Common myeloid progenitor, CD34-positive (primary cell): Measurements from ENCODE around the gene LHX1.

ENCODE experiments used
- CTCF ChIA-PET: fragments of 350-600 bp; sonication (Branson Sonifier 250); formaldehyde crosslinking; loops from one replicate; lab custom pipeline; 2021; ENCODE audit warnings: antibody characterized with exemption; lab: Charles Lee
- POLR2A ChIA-PET: fragments of 350-600 bp; sonication (Branson Sonifier 250); formaldehyde crosslinking; loops from one replicate; lab custom pipeline; 2021; ENCODE audit warnings: antibody characterized with exemption; lab: Charles Lee
- DNase-seq, 3 donors: peaks; one replicate each; pipeline versions ENCODE4 v3.0.0 to v3.0.0-alpha.2; 2013
- H3K27ac ChIP-seq, 2 experiments: 1 replicate in 1 of 2; 2 replicates in 1 of 2; pipeline ENCODE4 v1.7.0; 2013; ENCODE audit warnings: inconsistent platforms in 2 of 2, low read length in 2 of 2, mild to moderate bottlenecking in 2 of 2, low read depth in 1 of 2, moderate library complexity in 1 of 2; ENCODE audit not compliant: severe bottlenecking in 2 of 2, insufficient read depth in 1 of 2, poor library complexity in 1 of 2
- H3K27me3 ChIP-seq, 5 experiments: replicated peaks in 2 of 5; 1 replicate in 3 of 5; 2 replicates in 2 of 5; pipeline versions ENCODE4 v1.6.1 to v1.7.0; 2013; ENCODE audit warnings: low read length in 4 of 5, mild to moderate bottlenecking in 2 of 5, moderate library complexity in 2 of 5, inconsistent platforms in 1 of 5; ENCODE audit not compliant: insufficient read depth in 5 of 5, control insufficient read depth in 4 of 5
- H3K36me3 ChIP-seq, 4 experiments: 1 replicate in 2 of 4; 2 replicates in 2 of 4; pipeline versions ENCODE4 v1.6.1 to v1.7.0; 2013; ENCODE audit warnings: low read length in 3 of 4, control low read depth in 1 of 4, mild to moderate bottlenecking in 1 of 4; ENCODE audit not compliant: control insufficient read depth in 4 of 4, insufficient read depth in 4 of 4
- H3K4me1 ChIP-seq, 4 experiments: 1 replicate in 3 of 4; 2 replicates in 1 of 4; pipeline versions ENCODE4 v1.6.1 to v1.7.1; 2013; ENCODE audit warnings: low read length in 3 of 4, mild to moderate bottlenecking in 3 of 4, control low read depth in 1 of 4, inconsistent platforms in 1 of 4, moderate library complexity in 1 of 4; ENCODE audit not compliant: control insufficient read depth in 4 of 4, insufficient read depth in 4 of 4; ENCODE audit errors: control extremely low read depth in 1 of 4
- H3K4me3 ChIP-seq, 7 experiments: 1 replicate in 4 of 7; 2 replicates in 3 of 7; pipeline versions ENCODE4 v1.5.1 to v1.7.0; 2013; ENCODE audit warnings: mild to moderate bottlenecking in 7 of 7, low read length in 6 of 7, moderate library complexity in 6 of 7, inconsistent platforms in 2 of 7, low read depth in 2 of 7, control low read depth in 1 of 7; ENCODE audit not compliant: insufficient read depth in 4 of 7, control insufficient read depth in 1 of 7; ENCODE audit errors: extremely low read depth in 1 of 7
- H3K9me3 ChIP-seq, 5 experiments: 1 replicate in 4 of 5; 2 replicates in 1 of 5; pipeline versions ENCODE4 v1.6.1 to v1.7.1; 2013; ENCODE audit warnings: low read length in 4 of 5, mild to moderate bottlenecking in 2 of 5, inconsistent platforms in 1 of 5, low read depth in 1 of 5, moderate library complexity in 1 of 5; ENCODE audit not compliant: control insufficient read depth in 4 of 5, insufficient read depth in 2 of 5; ENCODE audit errors: control extremely low read depth in 1 of 5
- WGBS: methylation state at CpG from one replicate; pipeline ENCODE4 v1.1.5; 2013; ENCODE audit not compliant: insufficient coverage; 5-methylcytosine and 5-hydroxymethylcytosine counted together

Gene LHX1

GRCh38 chr17:36972905-36973304 lies 35.6 kb downstream of the LHX1 start:
- no CpG with 5 or more reads among the region's 1 CpG for WGBS
- Histone ChIP-seq H3K4me1 (no peaks in the 10 kb centered on the region), H3K9me3 (no peaks in the 10 kb centered on the region), H3K4me3 (no peak overlapping the region), H3K27me3 (no peaks in the 10 kb centered on the region), H3K36me3 (peaks cover 14 to 21% (median 16%) of the 10 kb centered on the region in 4 experiments), H3K27ac (no peak overlapping the region)
- DNase-seq: no peak
- ChIA-PET CTCF (interaction anchor here (1.1 kb wide), 1 partner anchor 162 kb away, joined by 3 read pairs; no protein-coding TSS in a partner anchor), POLR2A (no interaction called here)

- POLR2A ChIA-PET: no interaction called here
- WGBS: no CpG with 5 or more reads among the region's 1 CpG
- CTCF ChIA-PET: no interaction called here
- no peak overlapping the region for H3K27ac ChIP-seq
- no peaks in the 10 kb centered on the region for H3K4me1 ChIP-seq
- H3K9me3 ChIP-seq: no peaks in the 10 kb centered on the region
- H3K36me3 ChIP-seq: peaks cover 0 to 5% (median 2%) of the 10 kb centered on the region in 4 experiments
- no peak overlapping the region for H3K4me3 ChIP-seq
- no peak for DNase-seq
- H3K27me3 ChIP-seq: no peaks in the 10 kb centered on the region
Observed at GRCh38 chr17:36975922-36976515, 38.7 kb downstream of the LHX1 start.

GRCh38 chr17:36977066-36977465 lies 39.8 kb downstream of the LHX1 start:
- H3K36me3 ChIP-seq: peaks cover 0 to 5% (median 4%) of the 10 kb centered on the region in 4 experiments
- no peak overlapping the region for H3K4me3 ChIP-seq
- 100% methylated on average over 1 of the region's 2 CpGs for WGBS
- ChIA-PET CTCF (no interaction called here), POLR2A (no interaction called here)
- DNase-seq: no peak
- H3K4me1 ChIP-seq: no peaks in the 10 kb centered on the region
- H3K27ac ChIP-seq: no peak overlapping the region
- no peaks in the 10 kb centered on the region for H3K9me3 ChIP-seq
- H3K27me3 ChIP-seq: no peaks in the 10 kb centered on the region

- Histone ChIP-seq H3K27me3 (no peaks in the 10 kb centered on the region), H3K4me3 (no peak overlapping the region), H3K9me3 (no peaks in the 10 kb centered on the region), H3K36me3 (peaks cover 0 to 5% (median 4%) of the 10 kb centered on the region in 4 experiments), H3K27ac (no peak overlapping the region), H3K4me1 (no peaks in the 10 kb centered on the region)
- POLR2A ChIA-PET: no interaction called here
- DNase-seq: no peak
- CTCF ChIA-PET: no interaction called here
- 100% methylated on average over 1 of the region's 2 CpGs for WGBS
Observed at GRCh38 chr17:36977568-36977967, 40.3 kb downstream of the LHX1 start.

GRCh38 chr17:36978810-36979564 lies 41.7 kb downstream of the LHX1 start:
- H3K36me3 ChIP-seq: peaks cover 0 to 3% (median 2%) of the 10 kb centered on the region in 4 experiments
- H3K4me3 ChIP-seq: no peak overlapping the region
- ChIA-PET POLR2A (no interaction called here), CTCF (no interaction called here)
- WGBS: 93% methylated on average over 6 of the region's 11 CpGs
- DNase-seq: no peak
- no peaks in the 10 kb centered on the region for H3K4me1 ChIP-seq
- H3K27me3 ChIP-seq: no peaks in the 10 kb centered on the region
- H3K9me3 ChIP-seq: no peaks in the 10 kb centered on the region
- H3K27ac ChIP-seq: no peak overlapping the region

GRCh38 chr17:36979565-36979941 lies 42.3 kb downstream of the LHX1 start:
- no peak for DNase-seq
- H3K4me1 ChIP-seq: no peaks in the 10 kb centered on the region
- POLR2A ChIA-PET: no interaction called here
- no CpG with 5 or more reads among the region's 4 CpGs for WGBS
- H3K36me3 ChIP-seq: peaks cover 0 to 3% (median 2%) of the 10 kb centered on the region in 4 experiments
- no peaks in the 10 kb centered on the region for H3K27me3 ChIP-seq
- CTCF ChIA-PET: no interaction called here
- no peak overlapping the region for H3K27ac ChIP-seq
- H3K4me3 ChIP-seq: no peak overlapping the region
- no peaks in the 10 kb centered on the region for H3K9me3 ChIP-seq

GRCh38 chr17:36980280-36980761 lies 43.0 kb downstream of the LHX1 start:
- Histone ChIP-seq H3K36me3 (peaks cover 0 to 4% (median 2%) of the 10 kb centered on the region in 4 experiments), H3K4me3 (no peak overlapping the region), H3K27ac (no peak overlapping the region), H3K9me3 (no peaks in the 10 kb centered on the region), H3K27me3 (no peaks in the 10 kb centered on the region), H3K4me1 (no peaks in the 10 kb centered on the region)
- CTCF ChIA-PET: no interaction called here
- WGBS: 100% methylated on average over 1 of the region's 2 CpGs
- DNase-seq: no peak
- POLR2A ChIA-PET: interaction anchor here (1.0 kb wide), 1 partner anchor 53 kb away, joined by 7 read pairs; no protein-coding TSS in a partner anchor
